AG08396 (cell line): ENCODE data around the gene IKBKE.

Source experiments
- DNase-seq: peaks from one replicate; pipeline ENCODE4 v3.0.0; 2012; ENCODE audit warnings: low spot score, mixed read lengths

The IKBKE gene

DNA sequence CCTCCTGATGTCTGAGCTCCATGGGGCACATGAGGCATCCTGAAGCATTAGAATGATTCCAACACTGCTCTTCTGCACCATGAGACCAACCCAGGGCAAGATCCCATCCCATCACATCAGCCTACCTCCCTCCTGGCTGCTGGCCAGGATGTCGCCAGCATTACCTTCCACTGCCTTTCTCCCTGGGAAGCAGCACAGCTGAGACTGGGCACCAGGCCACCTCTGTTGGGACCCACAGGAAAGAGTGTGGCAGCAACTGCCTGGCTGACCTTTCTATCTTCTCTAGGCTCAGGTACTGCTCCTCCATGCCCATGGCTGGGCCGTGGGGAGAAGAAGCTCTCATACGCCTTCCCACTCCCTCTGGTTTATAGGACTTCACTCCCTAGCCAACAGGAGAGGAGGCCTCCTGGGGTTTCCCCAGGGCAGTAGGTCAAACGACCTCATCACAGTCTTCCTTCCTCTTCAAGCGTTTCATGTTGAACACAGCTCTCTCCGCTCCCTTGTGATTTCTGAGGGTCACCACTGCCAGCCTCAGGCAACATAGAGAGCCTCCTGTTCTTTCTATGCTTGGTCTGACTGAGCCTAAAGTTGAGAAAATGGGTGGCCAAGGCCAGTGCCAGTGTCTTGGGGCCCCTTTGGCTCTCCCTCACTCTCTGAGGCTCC is 26.0 kb downstream of the IKBKE start:
- DNase-seq, result no peak

DNA sequence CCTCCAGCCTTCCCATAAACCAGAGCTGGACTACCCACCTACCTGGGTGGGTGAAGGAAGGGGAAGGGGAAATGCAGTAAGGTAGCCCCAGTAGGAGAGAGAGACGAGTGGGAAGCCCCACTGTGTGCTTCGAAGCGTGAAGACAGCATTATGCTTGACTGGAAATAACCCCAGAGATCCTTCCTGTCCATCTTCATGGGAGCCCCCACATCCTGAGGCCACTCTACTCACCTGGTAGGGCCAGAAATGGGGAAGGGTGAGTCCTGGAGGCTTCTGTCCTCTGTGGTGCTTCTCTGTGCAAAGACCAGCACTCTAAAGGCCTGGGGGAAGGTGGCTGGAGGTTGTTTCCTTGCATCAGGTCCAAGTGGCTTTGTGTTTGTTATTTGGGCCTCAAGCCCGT is 27.1 kb downstream of the IKBKE start:
- no peak for DNase-seq

DNA sequence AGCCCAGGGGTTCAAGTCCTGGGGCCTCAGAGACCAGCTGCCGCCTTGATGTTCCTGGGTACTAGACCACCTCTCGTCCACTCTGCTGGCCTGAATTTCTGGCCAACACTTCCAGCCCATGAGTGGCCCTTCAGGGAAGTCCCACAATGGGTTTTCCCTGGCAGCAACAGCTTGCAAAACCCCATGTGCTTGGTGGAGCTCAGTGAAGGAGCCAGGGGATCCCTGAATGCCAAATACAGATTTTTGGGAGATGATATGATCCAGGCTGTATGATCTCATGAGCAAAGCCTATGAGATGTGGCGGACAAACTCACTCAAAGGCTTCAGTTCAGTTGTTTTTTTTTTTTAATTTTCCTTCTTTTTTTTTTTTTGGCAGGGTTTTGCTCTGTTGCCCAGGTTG is 27.5 kb downstream of the IKBKE start:
- DNase-seq, result no peak

DNA sequence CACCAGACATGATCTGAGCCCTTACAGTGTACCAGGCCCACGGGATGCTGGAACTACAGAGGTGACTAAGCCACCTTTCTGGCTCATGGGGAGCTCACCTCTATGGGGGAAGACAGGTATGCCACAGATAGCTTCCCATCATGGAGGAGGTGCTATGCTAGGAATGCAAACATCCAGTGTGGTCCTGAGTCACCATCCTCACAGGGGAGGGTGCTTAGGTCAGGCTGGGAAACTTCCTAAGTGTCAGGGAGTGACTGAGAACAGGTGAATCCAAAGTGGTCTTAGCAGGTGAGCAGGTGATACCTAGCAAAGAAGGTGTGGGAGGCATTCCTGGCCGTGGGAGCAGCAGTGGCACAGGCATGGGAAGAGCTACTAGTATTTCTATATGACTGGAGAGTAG is 28.4 kb downstream of the IKBKE start:
- DNase-seq, result no peak

DNA sequence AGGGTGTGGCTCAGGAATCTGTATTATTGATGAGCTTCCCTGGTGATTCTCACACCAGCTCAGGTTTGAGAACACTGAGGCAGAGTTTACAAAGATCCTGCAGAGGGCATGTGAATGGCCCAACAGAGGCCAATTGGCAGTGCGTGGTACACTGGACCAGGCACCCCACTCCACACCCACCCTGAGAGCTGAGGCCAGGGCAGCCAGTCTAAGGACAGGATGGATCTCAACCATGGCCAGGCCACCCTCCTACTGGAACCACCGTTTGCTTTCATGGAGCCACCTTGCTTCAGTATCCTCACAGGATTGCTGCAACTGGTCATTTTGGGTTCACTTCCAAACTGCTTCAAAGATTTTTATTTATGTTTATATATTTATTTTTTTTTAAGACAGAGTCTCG is 29.8 kb downstream of the IKBKE start:
- DNase-seq, result no peak

DNA sequence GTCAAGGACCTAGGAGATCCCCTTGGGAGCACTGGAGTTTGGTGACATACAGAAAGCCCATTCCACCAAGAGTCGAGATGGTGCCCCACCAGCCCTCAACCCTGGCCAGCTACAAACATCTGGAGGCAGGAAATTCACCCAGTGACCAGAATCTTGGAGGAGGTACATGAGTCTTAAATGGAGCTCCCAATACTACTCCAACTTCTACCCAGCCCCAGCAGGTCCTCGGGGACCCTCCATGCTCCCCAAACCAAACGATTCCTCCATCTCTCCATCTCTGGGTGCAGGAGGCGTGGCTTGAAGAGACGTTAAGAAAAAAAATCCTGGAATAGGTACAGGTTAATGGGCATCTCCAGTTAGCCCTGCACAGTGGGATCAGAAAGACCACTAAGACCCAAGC is 31.6 kb downstream of the IKBKE start:
- DNase-seq, result no peak

DNA sequence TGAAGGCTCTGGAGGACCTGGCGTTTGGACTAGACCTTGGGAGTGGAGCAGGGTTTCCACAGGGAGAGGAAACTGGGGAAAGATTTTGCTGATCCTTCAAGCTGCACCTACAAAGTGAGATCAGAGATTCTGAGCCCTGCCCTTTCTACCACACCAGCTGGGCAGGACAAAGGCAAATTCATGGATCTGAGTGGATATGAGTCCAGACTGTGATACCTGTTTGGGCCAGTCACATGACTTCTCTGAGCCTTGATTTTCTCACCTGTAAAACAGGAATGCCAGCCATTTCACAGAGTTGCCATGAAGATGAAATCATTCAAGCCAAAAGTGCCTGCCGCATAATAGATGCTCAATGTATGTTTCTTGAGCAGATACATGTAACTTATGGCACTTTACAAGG is 32.1 kb downstream of the IKBKE start:
- DNase-seq, result no peak

DNA sequence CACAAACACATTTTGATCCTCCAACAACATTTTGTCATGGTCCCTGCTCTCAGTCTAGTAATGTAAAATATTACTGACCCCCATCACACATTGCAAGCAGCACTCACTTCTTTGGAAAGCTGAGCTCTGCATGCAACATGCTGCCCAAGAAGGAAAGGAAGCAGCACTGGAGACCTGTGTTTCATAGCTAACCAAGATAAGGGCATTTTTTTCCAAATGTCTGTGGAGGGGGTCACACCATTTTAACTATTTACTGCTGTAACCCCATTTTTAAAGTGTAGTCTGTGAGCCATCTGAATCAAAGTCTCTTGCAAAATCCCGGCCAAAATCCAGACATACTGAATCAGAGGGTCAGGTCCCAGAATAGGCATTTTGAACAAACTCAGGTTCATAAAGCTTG is 32.5 kb downstream of the IKBKE start:
- DNase-seq, result no peak

DNA sequence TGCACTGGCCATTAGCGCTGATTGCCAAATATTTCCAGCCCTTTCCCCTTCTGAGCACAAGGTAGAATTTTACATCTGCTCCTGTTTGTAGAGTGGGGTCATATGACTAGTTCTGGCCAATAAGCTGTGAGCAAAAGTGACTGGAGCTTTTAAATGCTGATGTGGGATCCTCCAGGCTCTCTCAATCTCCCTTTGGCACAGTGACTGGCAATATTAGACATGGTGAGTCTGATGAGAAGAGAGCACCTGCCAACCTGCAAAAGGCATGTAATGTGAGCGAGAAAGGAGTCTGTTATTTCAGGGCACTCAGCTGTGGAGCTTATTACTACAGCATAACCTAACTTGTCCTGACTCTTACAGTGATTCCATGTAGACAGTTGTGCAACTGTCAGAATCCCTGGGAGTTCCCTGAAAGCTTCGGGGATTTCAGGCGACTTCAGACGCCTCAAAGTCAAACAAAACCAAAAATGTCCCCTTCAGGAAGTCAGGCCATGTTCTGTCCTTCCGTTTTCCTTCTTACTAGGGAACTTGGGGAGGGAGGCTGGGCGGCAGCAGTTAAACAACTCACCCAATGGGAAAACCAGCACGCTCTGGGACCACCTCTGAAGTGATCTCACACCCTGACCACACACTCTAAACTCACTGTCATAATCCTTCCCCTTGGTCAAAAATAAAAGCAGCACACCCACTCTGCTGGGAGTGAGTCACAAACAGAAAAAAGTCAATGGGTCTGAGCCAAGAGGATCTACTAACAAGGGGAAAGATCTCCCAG is 33.5 kb downstream of the IKBKE start:
- peak; percentile 89 for DNase-seq

DNA sequence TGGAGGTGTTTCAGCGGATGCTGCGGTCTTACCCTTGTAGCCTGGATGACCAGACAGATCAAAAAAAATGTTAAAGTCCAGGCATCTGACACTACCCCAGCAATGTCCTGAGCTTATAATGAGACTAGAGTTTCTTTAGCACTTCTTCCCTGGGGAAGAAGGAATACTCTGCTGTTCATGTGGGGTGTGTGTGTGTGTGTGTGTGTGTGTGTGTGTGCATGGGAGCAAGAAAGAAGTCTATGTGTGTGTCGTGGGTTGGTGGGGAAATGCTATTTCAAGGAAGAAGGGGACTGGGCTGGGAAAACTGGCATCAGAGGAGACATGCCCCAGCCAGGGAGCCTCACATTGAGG is 34.1 kb downstream of the IKBKE start:
- no peak for DNase-seq

DNA sequence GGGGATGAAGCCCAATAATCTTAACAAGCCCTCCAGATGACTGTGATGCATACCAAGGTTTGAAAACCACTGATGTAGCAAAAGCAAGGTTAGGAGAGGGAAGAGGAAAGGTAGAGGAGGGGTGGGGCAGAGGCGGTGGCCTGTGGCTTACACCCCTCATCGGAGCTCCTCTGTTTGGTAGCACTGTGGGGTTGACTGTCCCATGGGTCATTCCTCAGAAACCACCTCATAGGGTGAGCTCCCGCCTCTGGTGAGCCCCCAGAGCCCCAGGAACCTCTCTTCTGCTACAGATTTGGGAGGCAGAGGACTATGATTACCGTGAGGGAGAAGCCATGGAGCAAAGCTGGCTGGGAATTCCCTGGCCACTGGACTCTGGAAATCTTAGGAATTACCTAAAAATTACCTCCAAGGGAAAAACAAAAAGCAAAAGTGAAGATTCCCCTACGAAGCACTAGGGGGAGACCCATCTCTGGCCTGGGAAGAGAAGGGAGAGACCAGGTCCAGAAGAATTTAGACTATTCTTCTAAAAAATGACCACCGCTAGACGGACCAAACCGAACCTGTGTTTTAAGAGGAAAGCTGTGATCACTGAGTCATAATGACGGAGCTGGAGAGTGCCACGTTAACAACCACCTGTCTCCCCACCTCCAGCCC is 35.6 kb downstream of the IKBKE start:
- DNase-seq, result peak; percentile 73

DNA sequence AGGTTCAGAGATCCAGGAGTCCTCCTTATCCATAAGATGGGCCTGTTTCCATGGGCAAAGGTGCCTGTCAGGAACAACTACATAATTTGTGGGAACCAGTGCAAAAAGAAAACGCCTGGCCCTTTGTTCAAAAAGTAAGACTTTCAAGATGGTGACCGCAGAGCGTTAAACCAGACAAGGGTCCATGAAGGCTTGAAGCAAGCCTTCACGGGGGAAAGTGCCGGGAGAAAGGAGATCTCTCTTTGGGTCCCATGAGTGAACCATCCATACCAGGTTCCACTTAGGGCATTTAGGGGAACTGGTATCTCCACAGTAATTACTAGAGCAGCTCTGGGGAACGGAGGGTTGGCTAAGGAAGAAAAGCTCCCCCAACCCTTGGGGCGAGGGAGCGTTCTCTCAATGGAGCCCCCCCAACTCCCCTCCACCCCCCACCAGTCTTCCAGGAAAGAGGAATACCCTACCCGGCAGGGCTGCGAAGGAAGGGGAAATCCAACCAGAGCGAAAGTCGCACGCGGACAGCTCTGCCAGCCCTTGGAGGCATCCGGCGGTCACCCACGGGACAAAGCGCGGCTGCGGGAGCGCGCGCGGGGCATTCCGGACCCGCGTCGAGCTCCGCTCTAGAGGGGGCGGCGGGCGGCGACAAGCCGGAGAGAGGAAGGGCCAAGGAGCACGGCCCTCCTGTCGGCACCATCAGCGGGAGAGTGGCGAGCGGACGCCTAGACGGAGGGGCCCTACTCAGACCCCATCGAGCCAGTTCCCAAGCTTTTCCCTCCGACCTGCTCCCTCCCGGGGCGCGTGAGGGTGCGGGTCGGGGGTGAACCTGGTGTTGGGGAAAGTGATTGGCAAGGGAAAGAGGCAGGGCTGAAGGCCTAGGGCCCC is 36.4 kb downstream of the IKBKE start:
- peak; percentile 19 for DNase-seq

DNA sequence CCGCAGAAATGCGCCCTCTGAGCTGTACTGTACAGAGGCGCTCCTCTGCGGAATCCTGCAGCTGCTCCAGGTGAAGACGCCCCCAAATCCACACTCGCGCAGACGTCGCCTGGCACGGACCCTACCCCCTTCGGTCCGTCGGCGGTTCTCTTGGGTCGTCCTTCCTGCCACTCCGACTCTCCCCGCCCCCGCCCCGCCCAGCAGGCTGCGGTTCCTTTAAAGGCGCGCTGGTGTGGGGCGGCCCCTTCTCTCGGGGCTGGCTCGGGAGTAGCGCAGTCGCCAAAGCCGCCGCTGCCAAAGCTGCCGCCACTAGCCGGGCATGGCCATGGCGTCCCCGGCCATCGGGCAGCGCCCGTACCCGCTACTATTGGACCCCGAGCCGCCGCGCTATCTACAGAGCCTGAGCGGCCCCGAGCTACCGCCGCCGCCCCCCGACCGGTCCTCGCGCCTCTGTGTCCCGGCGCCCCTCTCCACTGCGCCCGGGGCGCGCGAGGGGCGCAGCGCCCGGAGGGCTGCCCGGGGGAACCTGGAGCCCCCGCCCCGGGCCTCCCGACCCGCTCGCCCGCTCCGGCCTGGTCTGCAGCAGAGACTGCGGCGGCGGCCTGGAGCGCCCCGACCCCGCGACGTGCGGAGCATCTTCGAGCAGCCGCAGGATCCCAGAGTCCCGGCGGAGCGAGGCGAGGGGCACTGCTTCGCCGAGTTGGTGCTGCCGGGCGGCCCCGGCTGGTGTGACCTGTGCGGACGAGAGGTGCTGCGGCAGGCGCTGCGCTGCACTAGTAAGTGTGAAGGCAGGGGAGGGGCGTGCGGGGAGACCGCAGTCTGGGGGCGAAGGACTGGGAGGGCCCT is 37.2 kb downstream of the IKBKE start, which contains the start of gene RASSF5:
Gene RASSF5 (plus strand): TSS at position 248 of the 846 bp plus-strand sequence. CDS start 72 bp downstream, at position 320.
- peak; percentile 90 for DNase-seq

DNA sequence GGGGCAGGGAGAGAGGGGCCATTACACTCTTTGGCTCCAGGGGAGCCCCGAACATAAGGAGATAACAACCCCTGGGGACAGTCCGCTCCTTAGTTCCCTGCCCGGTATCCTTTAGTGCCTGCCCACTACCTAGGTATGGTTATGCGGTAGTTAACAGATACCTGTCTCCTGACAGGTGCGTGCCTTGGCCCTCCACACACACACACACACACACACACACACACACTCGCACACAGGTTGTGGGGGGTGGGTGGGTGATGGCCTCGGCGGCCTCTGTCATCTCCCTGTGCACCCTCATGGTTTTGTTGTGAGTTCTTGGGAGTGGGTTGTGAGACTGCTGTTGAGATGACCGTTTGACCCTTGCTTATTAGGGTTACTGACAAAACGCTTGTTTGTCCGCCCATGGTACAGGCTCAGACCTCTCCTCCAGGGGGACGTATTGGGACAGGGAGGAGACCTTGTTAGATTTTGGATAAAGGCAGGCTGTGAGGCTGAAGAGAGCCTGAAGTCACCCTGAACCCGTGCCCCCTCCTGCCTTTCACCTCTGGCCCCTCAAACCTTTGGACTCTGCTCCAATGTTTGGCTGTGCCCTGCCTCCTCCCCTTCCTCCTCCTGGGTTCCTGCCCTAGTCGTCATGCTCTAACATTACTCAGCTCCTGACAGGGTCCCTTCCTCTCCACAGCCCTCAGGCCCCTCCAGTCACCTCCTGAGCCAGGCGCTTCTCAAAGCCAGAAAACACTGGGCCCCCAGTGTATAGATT is 38.0 kb downstream of the IKBKE start:
- no peak for DNase-seq

DNA sequence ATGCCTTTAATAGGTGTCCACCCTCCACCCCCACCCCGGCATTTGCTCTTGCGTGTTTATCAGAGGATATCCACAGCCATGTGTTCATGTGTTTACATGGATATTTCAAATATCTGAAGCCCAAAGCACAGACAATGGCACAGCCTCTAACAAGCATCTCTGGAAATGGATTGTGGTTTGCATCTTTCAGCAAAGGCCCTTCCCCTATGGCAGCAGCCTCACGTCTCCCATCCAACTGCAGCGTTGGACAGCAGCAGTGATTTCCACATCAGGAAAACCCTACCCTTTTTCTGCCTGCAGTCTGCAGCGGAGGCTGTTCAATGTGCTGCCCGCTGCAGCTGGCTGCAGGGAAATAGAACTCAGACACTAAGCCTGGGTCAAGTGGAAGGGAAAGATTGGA is 38.7 kb downstream of the IKBKE start:
- peak; percentile 76 for DNase-seq

DNA sequence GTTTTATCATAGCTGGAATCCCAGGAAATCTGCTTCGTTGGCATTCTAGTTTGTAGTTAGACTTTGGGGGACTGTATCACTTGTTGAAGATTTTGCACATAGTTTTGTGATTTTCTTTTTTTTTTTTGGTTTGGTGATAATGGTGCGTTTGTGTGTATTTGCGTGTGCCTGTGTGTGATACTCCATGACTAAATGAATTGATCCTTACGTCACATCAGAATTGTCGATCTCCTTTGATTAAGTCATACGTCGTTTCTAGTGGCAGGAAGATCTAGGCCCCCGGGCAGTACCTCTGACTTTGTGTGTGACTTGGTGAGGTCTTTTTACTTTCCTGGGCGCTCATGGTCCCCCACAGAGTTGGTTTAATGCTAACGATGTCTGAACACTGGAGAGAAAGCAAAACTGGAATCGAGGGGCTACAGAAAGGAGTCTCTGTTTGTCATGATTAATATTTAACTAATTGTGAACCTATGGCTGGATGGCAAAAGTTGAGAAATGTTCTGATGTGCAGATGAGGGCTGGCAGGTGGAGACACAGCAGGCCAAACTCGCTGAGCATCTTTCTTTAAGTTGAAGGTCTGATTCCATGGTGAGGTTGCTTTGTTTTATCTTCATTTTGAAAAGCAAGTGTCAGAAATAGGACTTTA is 39.5 kb downstream of the IKBKE start:
- no peak for DNase-seq

DNA sequence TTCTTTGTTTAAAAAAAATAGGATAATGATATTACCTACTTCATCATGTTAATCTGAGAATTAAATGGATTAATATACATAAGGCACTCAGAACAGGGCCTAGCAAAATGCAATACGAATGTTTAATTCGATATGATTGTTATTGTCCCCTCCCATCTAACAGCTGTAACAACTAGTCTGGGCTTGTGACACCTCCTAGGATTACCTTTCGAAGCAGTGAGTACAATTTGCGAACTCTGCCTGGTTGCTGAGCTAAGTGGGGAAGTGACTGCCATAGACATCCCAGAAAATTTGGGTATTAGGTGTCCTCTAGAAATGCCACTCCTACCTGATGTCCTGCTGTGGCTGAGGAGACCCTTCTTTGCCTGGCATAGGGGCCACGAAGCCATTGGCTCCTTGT is 40.1 kb downstream of the IKBKE start:
- DNase-seq, result no peak

DNA sequence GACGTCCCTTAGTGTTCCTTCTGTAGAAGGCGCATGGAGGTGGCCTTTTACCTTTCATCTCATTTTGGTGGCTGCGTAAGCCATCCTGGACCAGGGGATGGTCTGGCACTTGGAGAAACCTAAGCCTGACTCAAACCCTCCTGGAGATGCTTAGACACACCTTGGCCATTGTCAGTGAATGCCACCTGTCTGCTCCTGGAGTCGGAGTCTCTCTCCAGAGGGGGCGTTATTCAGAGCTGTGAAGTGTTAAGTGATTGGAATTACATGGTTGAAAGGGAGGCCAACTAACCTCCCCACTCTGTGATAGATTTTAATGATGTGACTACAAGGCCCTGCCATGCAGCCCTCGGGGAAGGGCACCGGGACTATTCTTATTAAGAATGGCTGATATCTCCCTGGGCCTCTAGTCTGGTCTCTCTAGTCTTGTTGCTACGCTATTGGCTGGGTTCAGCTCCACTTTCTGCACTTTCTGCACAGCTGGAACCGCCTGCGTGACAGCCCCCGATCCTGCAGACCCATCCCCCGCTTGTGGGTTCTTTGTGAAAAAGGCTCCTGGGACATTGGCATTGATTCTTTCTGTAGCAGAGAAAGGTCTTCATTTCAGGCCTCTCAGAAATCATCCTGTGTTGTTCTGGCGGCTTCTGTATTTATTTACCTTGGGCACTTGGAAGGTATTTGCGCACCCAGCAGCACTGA is 41.2 kb downstream of the IKBKE start:
- DNase-seq, result no peak

DNA sequence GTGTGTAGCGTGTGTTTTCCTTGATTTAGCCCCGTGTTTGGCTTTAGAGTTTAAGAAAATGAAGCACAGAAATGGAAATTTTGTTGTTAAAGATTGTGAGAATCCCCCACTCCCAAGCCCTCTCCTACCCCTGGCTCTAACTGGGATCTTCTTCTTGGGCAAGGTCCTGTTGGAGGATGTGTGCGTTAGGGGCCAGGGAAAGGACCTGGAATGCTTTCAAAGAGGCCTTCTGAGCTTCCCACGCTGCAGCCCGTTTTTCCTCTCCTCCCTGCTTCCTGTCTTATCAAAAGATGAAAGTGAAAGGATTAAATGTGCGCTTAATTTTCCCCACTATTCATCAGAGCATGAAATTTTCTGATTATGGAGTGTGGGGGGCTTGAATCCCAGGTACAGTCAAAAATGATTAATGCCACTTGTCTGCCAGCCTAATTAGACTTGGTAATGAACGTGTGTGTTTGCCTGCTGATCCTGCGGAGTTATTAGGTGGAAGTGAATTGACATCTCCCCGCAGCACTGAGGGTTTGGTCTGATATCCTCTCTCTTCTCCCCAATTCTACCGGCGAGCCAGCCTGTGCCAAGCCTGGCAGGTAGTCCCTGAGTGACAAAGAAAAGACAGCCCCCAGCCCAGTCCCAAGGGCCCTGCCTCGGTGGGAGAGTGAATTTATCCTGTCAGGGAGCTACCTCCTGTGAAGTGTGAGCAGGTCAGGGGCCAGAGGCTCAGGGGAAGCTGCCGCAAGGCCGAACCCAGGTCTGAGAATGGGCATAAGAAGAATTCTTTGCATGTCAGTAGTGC is 42.0 kb downstream of the IKBKE start:
- DNase-seq, result no peak
